SJSA1 (cell line): ENCODE measurements around the gene ANO1. TPM values are rescaled to one million over a fixed set of nuclear protein-coding genes. Genes with fewer than 3 reads are reported as not detected.

Source experiments
- DNase-seq, 2 experiments: peaks; one replicate each; pipeline ENCODE4 v3.0.0-alpha.2; 2015 to 2020; ENCODE audit warnings: low spot score in 2 of 2, low read depth in 1 of 2
- H3K27ac ChIP-seq: fragments of 250-450 bp; sonication (Bioruptor Pico); 2 replicates; pipeline ENCODE4 v1.5.1; 2020; ENCODE audit warnings: mild to moderate bottlenecking, moderate library complexity
- H3K27me3 ChIP-seq: fragments of 250-450 bp; sonication (Bioruptor Pico); replicated peaks from 2 replicates; pipeline ENCODE4 v1.5.1; 2020; ENCODE audit warnings: mild to moderate bottlenecking, moderate library complexity
- H3K36me3 ChIP-seq: fragments of 250-450 bp; sonication (Bioruptor Pico); 2 replicates; pipeline ENCODE4 v1.5.1; 2020; ENCODE audit warnings: mild to moderate bottlenecking
- H3K4me1 ChIP-seq: fragments of 250-450 bp; sonication (Bioruptor Pico); replicated peaks from 2 replicates; pipeline ENCODE4 v1.6.1; 2021; ENCODE audit warnings: mild to moderate bottlenecking
- H3K4me3 ChIP-seq: fragments of 250-450 bp; sonication (Bioruptor Pico); 2 replicates; pipeline ENCODE4 v1.5.1; 2020; ENCODE audit warnings: mild to moderate bottlenecking
- H3K9me3 ChIP-seq: fragments of 250-450 bp; sonication (Bioruptor Pico); replicated peaks from 2 replicates; pipeline ENCODE4 v1.5.1; 2020; ENCODE audit warnings: mild to moderate bottlenecking
- total RNA-seq: library from RNA; depleted of rRNA; stranded (reverse); fragments of >200 nt; shearing (Covaris generic); gene quantifications from 2 replicates; pipeline ENCODE4 v1.2.3, GENCODE V29; 2014

The ANO1 gene
- total RNA-seq, 1 experiment from 2014 or later: 1.4 TPM

- no peak for DNase-seq
- Histone ChIP-seq H3K27me3 (peaks cover 18% of the 10 kb centered on the region), H3K36me3 (no peaks in the 10 kb centered on the region)
These were observed 32.5 kb downstream of the ANO1 start for GRCh38 chr11:70110538-70111055.

GRCh38 chr11:70111269-70112016 lies 33.3 kb downstream of the ANO1 start:
- peaks cover 12% of the 10 kb centered on the region; the same call in 1 of the 2 replicates for H3K27me3 ChIP-seq
- H3K4me3 ChIP-seq: no peak overlapping the region
- peaks cover 11% of the 10 kb centered on the region for H3K4me1 ChIP-seq
- peaks cover 5% of the 10 kb centered on the region; the same call in 1 of the 2 replicates for H3K9me3 ChIP-seq
- DNase-seq: peak; percentile 79 to 92
- no peak overlapping the region for H3K27ac ChIP-seq
- no peaks in the 10 kb centered on the region for H3K36me3 ChIP-seq

More at GRCh38 chr11:70110538-70111055, 32.5 kb downstream of the ANO1 start:
- no peaks in the 10 kb centered on the region for H3K9me3 ChIP-seq
- peaks cover 11% of the 10 kb centered on the region for H3K4me1 ChIP-seq
- H3K4me3 ChIP-seq: no peak overlapping the region
- no peak overlapping the region for H3K27ac ChIP-seq

GRCh38 chr11:70112017-70112434 lies 33.9 kb downstream of the ANO1 start:
- Histone ChIP-seq H3K27me3 (peaks cover 8% of the 10 kb centered on the region; the same call in 1 of the 2 replicates), H3K9me3 (peaks cover 5% of the 10 kb centered on the region; the same call in 1 of the 2 replicates), H3K4me3 (no peak overlapping the region), H3K27ac (no peak overlapping the region), H3K36me3 (no peaks in the 10 kb centered on the region), H3K4me1 (peaks cover 11% of the 10 kb centered on the region)
- DNase-seq: no peak

GRCh38 chr11:70113801-70114200 lies 35.7 kb downstream of the ANO1 start:
- Histone ChIP-seq H3K27me3 (no peaks in the 10 kb centered on the region), H3K4me3 (no peak overlapping the region), H3K36me3 (no peaks in the 10 kb centered on the region), H3K4me1 (peaks cover 11% of the 10 kb centered on the region), H3K27ac (no peak overlapping the region), H3K9me3 (peaks cover 5% of the 10 kb centered on the region; the same call in 1 of the 2 replicates)
- no peak for DNase-seq

GRCh38 chr11:70115778-70116177 lies 37.7 kb downstream of the ANO1 start:
- Histone ChIP-seq H3K4me1 (peaks cover 11% of the 10 kb centered on the region), H3K4me3 (no peak overlapping the region), H3K27me3 (peaks cover 7% of the 10 kb centered on the region; the same call in 1 of the 2 replicates), H3K27ac (no peak overlapping the region), H3K36me3 (no peaks in the 10 kb centered on the region), H3K9me3 (peaks cover 5% of the 10 kb centered on the region)
- no peak for DNase-seq

- peaks cover 5% of the 10 kb centered on the region for H3K9me3 ChIP-seq
- H3K4me3 ChIP-seq: no peak overlapping the region
- DNase-seq: no peak
- H3K27me3 ChIP-seq: peaks cover 7% of the 10 kb centered on the region; the same call in 1 of the 2 replicates
- H3K27ac ChIP-seq: no peak overlapping the region
- H3K36me3 ChIP-seq: no peaks in the 10 kb centered on the region
- H3K4me1 ChIP-seq: peaks cover 7% of the 10 kb centered on the region
These were observed 38.4 kb downstream of the ANO1 start for GRCh38 chr11:70116386-70117065.

- no peak for DNase-seq
- Histone ChIP-seq H3K4me1 (no peaks in the 10 kb centered on the region), H3K36me3 (no peaks in the 10 kb centered on the region), H3K27ac (no peak overlapping the region), H3K9me3 (peaks cover 5% of the 10 kb centered on the region), H3K27me3 (peaks cover 7% of the 10 kb centered on the region; the same call in 1 of the 2 replicates), H3K4me3 (no peak overlapping the region)
These were observed 39.5 kb downstream of the ANO1 start for GRCh38 chr11:70117567-70118145.

GRCh38 chr11:70118642-70119041 lies 40.5 kb downstream of the ANO1 start:
- peaks cover 7% of the 10 kb centered on the region; the same call in 1 of the 2 replicates for H3K27me3 ChIP-seq
- peaks cover 5% of the 10 kb centered on the region for H3K9me3 ChIP-seq
- no peak overlapping the region for H3K4me3 ChIP-seq
- DNase-seq: no peak
- H3K36me3 ChIP-seq: no peaks in the 10 kb centered on the region
- no peak overlapping the region for H3K27ac ChIP-seq
- no peaks in the 10 kb centered on the region for H3K4me1 ChIP-seq

GRCh38 chr11:70119502-70119901 lies 41.4 kb downstream of the ANO1 start:
- Histone ChIP-seq H3K9me3 (peaks cover 5% of the 10 kb centered on the region), H3K27me3 (peaks cover 7% of the 10 kb centered on the region; the same call in 1 of the 2 replicates), H3K36me3 (no peaks in the 10 kb centered on the region), H3K27ac (no peak overlapping the region), H3K4me3 (no peak overlapping the region), H3K4me1 (no peaks in the 10 kb centered on the region)
- no peak for DNase-seq

- H3K36me3 ChIP-seq: no peaks in the 10 kb centered on the region
These were observed 42.6 kb downstream of the ANO1 start for GRCh38 chr11:70120674-70121073.

GRCh38 chr11:70122490-70123198 lies 44.5 kb downstream of the ANO1 start:
- H3K27me3 ChIP-seq: peaks cover 7% of the 10 kb centered on the region; the same call in 1 of the 2 replicates
- DNase-seq: no peak
- H3K27ac ChIP-seq: no peak overlapping the region
- no peak overlapping the region for H3K4me3 ChIP-seq
- H3K36me3 ChIP-seq: no peaks in the 10 kb centered on the region
- no peaks in the 10 kb centered on the region; the same call in none of the 2 replicates for H3K9me3 ChIP-seq
- H3K4me1 ChIP-seq: peaks cover 5% of the 10 kb centered on the region

More at GRCh38 chr11:70120674-70121073, 42.6 kb downstream of the ANO1 start:
- DNase-seq: no peak
- H3K4me3 ChIP-seq: no peak overlapping the region
- H3K27me3 ChIP-seq: peaks cover 7% of the 10 kb centered on the region; the same call in 1 of the 2 replicates
- peaks cover 5% of the 10 kb centered on the region for H3K9me3 ChIP-seq
- no peaks in the 10 kb centered on the region for H3K4me1 ChIP-seq
- no peak overlapping the region for H3K27ac ChIP-seq

- no peak for DNase-seq
- Histone ChIP-seq H3K9me3 (no peaks in the 10 kb centered on the region; the same call in 1 of the 2 replicates), H3K27me3 (peaks cover 7% of the 10 kb centered on the region; the same call in 1 of the 2 replicates)
These were observed 45.6 kb downstream of the ANO1 start for GRCh38 chr11:70123711-70124110.

More at GRCh38 chr11:70123711-70124110, 45.6 kb downstream of the ANO1 start:
- no peaks in the 10 kb centered on the region for H3K36me3 ChIP-seq
- H3K4me1 ChIP-seq: peaks cover 15% of the 10 kb centered on the region
- H3K4me3 ChIP-seq: no peak overlapping the region
- H3K27ac ChIP-seq: no peak overlapping the region
